Right ventricle myocardium superior (tissue), 1 donor: ENCODE results near the gene CLIP4. TPM values are rescaled to one million over a fixed set of nuclear protein-coding genes. Genes with fewer than 3 reads are reported as not detected.
A peak's percentile ranks its signal among the peaks of the same experiment; 100 is the strongest.
"Not testable (repeated sequence)": the region's sequence is repeated elsewhere in the genome, so short reads cannot be mapped to it uniquely, and the experiment has no call there.

Experiments
- ATAC-seq: fragments of 200-7000 bp; cut with Tn5 transposase; one replicate; pipeline ENCODE4 v1.9.1; 2020; ENCODE audit warnings: mild to moderate bottlenecking; ENCODE audit not compliant: poor library complexity
- DNase-seq: peaks from one replicate; pipeline ENCODE4 v3.0.0-alpha.2; 2020
- intact Hi-C: fragments of 100-400 bp; cut with DNase I; formaldehyde crosslinking; loops from one replicate; pipeline ENCODE4 v1.11.2; 2022
- total RNA-seq: library from RNA; stranded (reverse); fragmentation: NEBNext Ultra II Directional; extraction: Animal tissue kit (Norgen Biotek cat#: 25700); gene quantifications from one replicate; pipeline ENCODE4 v1.2.1, GENCODE V29; 2021
- donor health status: DM: no; HTN: yes; CAD: no; lungs with severe emphysema.

Gene CLIP4
- total RNA-seq, 1 donor from 2014 or later: 25.6 TPM

DNA sequence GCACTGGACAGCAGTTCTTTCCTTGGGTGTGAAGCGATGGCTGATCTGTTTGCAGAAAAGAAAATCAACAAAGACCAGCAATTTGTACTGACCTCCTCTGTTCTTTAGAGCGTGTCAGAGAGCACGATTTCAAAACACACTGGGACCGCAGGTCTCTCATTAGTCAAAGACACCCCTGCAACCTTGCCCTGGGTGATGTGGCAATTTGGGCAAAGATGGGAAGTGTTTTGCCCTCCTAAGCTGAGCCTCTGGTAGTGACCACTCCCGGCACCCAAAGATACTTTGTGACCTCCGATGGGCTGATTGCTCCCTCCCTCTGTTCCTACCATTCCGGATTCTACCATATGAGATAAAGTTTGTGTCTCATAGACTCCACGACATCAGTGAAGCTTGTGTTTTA is 18.2 kb upstream of the CLIP4 start:
- ATAC-seq (no peak), DNase-seq (no peak)
- intact Hi-C loops: no loop called here

DNA sequence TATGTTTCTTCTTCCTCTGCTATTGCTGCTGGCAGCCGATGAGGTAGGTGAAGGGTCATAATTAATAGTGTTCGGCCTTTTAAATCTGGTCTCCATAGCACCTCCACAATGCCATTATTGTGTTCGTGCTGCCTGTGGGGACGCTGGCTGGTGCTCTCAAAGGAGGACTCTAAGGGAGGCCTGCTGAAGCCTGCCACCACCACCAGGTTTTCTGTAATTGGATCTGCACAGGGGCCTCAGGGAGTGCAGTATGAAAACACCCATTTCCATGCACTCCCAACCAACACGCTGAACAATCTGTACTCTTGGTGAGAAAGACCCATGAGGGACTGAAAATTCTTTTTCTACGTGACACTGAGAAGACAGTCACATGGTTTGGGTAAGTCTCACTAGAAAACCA is 17.6 kb upstream of the CLIP4 start:
- DNase-seq (no peak), ATAC-seq (no peak)
- intact Hi-C loops: no loop called here

DNA sequence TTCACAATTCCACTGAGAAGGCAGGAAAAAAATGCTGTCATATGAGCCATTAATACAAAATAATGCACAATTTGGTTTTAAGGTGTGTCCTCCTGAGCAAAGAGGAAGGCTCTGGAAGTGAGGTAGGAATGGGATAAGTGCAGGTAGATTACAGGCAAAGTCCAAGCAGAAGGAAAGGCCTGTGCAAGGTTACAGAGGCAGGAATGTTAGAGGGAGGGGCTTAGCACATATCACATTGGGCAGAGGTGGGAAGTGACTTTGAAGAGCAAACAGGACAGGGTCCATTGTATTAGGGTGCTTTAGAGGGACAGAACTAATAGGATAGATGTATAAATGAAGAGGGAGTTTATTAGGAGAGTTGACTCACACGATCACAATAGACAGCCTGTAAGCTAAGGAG is 14.7 kb upstream of the CLIP4 start:
- no peak for DNase-seq
- ATAC-seq: no peak
- intact Hi-C loops: no loop called here

DNA sequence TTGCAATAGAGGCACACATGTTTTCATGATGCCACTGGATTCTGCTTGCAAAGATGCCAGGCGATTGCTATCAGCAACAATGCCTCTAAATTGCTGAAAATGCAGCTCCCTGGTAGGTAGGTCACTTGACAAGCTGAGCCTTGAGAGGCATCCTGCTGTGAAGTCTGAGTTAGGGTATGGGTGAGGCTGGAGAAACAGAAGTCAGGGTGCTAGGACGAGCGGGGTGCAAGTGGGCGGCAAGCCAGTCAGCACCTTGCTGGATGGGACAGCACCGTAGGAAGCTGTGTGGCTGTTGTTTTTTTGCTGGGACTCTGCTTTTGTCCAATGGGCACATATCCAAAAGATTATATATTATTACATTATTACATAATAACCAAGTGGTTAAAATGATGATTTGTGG is 10.5 kb upstream of the CLIP4 start:
- intact Hi-C loops: no loop called here
- DNase-seq (no peak), ATAC-seq (no peak)

DNA sequence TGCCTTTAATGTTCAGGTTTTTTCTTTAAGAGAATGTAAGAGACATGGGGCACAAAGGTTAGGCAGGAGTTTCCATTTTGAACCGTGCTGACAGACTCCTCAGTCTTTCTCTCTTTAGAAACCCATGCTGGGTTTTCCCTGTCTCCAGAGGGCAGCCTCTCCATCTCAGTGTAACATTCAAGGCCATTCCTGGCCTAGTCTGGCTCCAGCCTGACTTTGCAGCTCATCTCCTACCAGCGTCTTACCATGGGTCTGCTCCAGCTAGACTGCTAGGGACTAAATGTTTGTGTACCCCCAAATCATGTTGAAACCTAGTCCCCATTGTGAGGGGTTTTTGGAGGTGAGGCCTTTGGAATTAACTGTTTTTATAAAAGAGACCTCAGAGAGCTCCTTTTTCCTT is 9.8 kb upstream of the CLIP4 start:
- DNase-seq (no peak), ATAC-seq (no peak)
- intact Hi-C loops: no loop called here

DNA sequence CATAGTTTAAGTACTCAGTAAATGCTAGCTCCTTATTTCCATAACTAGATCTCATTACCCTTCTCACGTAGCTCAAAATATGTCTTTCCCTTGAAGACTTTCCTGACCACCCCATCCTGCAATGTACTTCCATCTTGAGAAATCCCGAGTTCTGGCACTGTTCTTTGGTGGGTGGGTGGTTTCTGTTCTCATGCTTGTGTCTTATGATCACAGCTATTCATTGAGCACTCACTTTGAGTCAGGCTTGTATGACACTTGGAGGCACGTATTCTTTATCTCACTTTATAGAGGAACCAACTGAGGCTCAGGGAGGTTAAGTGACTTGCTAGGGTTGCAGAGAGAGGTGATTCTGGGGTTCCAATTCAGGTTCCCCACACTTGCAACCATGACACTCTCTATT is 9.0 kb upstream of the CLIP4 start:
- DNase-seq: no peak
- intact Hi-C loops: no loop called here
- no peak for ATAC-seq

DNA sequence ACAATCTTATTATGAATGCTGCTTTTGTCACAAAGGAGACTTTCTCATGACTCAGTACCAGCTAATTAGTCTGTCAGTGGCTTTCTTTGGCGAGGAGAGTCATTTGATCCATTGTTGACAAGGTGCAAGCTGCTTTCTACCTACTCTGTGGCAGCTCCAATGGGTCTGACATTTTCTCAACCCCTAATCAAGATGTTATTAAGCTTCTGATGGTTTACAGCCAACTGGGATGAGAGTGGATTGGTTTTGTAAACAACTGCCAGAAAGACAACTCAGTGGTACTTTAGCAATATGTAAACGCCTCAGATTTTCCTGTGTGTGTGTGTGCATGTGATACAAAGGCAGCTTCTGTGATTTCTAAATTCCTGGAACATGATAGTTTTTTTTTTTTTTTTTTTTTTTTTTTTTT is 8.2 kb upstream of the CLIP4 start:
- no peak for ATAC-seq
- intact Hi-C loops: no loop called here
- no peak for DNase-seq

DNA sequence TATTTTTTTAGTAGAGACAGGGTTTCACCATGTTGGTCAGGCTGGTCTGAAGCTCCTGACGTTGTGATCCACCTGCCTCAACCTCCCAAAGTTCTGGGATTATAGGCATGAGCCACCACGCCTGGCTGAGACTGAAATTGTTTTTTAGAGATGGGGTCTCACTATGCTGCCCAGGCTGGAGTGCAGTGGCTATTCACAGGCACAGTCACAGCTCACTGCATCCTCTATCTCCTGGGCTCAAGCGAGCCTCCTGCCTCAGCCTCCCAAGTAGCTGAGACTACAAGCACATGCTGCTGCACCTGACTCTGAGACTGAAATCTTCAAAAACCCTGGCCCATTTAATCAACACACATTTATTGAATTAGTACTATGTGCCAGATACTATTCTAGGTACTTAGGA is 7.7 kb upstream of the CLIP4 start:
- DNase-seq, ATAC-seq, intact Hi-C loops: not testable (repeated sequence)

DNA sequence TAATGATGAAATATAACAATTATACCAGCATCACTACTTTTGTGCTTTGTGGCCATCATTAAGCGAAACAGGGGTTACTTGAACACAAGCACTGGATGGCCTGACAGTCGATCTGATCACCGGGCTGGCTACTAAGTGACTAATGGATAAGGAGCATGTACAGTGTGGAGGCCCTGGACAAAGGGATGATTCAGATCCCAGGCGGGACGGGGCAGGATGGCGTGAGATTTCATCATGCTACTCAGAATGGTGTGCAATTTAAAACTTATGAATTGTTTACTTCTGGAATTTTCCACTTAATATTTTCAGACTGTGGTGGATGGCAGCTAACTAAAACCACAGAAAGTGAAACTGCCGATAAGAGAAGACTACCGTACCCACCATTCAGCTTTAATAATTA is 7.0 kb upstream of the CLIP4 start:
- intact Hi-C loops: no loop called here
- no peak for DNase-seq
- no peak for ATAC-seq

DNA sequence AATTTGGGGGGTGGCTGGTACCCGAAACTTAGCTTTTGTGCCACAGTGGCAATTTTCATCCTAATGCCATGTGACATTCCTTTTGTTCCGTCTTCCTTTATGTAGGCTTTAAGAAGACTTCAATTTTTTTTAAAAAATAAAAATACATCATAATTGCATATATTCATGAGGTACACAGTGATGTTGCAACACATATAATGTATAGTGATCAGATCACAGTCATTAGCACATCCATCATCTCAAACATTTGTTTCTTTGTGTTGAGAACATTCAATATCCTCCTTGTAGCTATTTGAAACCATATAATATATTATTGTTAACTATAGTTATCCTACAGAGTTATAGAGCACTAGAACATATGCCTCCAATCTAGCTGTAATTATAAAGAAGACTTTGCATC is 6.0 kb upstream of the CLIP4 start:
- ATAC-seq (no peak), DNase-seq (no peak)
- intact Hi-C loops: no loop called here

DNA sequence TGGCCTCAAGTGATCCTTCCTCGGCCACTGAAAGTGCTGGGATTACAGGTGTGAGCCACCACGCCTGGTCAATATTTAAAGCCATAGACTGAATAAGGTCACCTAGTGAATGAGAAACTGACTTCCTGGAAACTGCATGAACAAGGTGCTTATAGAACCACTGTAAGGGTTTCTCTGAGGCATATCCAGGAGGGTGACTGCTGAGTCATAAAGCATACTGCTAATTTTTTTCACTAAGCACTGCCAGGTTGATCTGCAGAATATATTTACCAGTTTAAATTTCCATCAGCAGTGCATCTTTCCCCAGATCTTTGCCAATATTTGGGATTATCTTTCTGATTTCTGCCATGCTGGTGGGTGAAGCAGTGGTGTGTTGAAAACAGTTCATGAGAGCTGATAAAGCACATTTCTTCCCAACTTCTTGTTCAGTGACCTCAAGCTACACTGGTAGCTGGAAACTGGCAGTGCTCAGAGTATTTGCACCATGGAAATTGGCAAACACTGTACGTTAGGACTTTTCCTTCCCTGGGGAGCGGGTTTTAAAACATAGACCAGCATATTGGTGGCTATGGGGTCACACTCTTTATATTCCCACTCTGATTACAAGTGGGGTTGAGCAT is 4.2 kb upstream of the CLIP4 start:
- intact Hi-C loops: no loop called here
- DNase-seq: no peak
- no peak for ATAC-seq

DNA sequence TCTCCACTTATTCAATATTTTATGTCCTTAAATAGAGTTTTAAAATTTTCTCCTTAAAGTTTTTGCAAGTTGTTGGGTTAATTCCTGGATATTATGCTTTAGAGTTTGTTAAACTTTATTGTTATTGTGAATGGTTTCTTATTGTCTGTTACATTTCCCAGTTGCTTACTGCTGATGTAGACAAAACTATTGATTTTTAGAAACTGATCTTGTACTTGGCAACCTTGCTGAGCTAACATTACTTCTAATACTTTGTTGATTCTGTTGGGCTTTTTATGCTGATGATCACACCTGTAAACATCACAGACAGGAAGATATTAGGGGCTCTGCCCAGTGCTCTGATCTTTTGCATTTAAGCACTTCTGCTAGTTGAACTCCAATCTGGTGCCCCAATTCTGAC is 2.8 kb upstream of the CLIP4 start:
- intact Hi-C loops: no loop called here
- no peak for ATAC-seq
- DNase-seq: no peak

DNA sequence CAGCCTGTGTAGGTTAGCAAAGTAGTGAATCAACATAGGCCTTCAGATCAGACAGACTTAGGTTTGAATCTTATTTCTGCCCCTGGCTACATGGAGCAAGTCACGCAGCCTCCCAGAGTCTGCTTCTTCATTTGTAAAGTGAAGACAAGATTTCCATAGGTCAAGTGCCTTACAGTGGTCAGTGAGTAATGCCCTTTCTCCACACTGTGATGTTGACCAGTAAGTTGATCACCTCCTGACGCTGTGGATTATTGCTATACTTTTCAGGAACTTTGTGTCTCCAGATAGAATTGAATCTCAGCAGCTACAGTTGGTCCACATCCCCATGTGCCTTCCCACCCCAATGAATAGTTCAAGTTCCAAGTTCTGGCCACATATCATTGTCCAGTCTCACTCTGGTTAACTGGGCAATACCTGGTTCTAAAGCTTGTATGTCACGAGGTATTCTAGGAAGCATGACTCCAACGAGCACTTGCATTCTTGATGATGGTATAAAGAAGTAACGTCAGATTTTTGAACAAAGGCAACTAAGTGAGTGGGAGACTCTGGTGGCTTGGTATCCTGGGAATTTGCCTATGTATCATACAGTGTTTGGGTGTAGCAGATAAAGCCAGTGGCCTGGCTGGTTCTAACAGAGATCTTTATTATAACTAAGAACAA is 2.1 kb upstream of the CLIP4 start:
- intact Hi-C loops: no loop called here
- ATAC-seq (no peak), DNase-seq (no peak)

DNA sequence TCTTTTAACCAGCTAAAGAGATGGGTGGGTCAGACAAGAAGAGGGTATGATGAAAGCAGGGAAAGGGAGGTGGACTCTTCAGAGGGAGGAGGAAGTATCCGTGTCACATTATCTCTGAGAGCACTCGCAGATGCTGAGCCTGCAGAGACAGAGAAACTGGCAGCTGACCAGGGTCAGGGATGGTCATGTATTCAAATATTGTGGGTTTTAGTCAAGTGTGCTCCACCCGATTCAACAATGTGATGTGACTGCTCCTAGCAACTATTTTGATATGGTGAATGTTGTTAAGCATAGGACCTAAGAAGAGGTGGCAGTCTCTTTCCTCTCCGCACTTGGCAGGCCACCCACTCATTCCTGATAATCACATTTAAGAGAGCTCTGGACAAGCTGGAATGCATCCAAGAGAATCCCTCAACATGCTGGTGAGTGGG is 1.3 kb upstream of the CLIP4 start:
- intact Hi-C loops: no loop called here
- peak; percentile 70 for DNase-seq
- ATAC-seq: peak; percentile 51

DNA sequence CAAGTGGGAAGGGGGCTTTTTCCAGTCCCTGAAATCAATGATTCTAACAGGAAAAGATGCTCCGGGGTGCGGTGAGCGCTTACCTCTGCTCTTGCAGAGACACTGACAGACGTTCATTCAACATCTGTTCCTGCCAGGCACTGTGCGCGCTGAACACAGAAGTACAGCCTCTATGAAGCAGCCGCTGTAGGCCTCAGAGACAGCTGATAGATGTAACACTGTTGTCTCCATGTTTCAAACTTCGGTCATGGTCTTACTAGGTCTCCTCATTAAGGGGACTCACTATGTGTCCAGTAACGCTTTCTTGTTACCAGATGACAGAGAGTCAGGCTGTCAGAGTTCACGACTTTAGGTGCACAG is 649 bp upstream of the CLIP4 start:
- DNase-seq (no peak), ATAC-seq (peak; percentile 5)
- intact Hi-C loops: no loop called here

DNA sequence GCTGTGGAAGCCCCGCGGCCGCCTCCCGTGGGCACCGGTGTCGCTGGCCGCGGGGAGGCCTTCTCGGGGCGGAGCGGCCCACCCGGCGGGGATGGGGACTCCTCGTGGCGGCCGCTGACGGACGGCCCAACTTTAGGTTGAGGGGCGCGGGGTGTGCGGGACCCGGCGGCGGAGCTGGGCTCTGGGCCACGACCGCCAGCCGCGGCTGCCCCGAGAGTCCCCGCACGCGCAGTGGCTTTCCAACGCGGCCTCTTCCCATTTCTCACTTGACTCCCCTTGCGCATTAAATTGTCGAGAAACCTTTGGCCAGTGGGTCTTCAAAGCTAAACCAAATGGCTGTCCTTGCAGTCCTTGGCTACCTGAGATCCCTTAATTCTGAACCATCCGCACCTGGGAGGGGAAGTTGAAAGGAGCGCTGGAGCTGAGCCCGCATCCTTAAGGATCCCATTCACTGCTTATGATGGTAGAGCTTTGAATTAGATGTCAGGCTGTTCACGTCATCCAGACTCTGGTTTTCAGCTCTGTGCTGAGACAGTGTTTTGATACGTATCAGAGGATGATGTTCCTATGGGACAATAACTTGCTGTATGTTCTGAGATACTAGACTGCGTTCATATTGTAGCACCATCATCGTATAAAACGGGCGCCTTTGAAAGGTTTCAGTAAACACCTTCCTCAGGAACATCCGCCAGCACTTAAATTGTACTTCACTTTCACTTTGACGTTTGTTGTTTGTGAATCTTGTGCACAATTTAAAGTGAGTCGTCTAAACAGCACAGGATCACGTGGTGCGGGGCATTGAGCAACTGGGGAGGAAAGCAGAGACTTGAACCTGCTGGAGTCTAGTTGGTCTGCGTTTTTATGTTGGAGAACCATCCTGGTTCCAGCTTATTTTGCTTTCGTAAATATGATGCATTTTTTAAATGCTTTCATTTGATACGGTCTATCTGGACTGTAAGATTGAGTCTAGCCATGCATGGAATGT is 874 bp downstream of the CLIP4 start:
- ATAC-seq: peak; percentile 44
- peak; percentile 87 for DNase-seq
- intact Hi-C loops: no loop called here

DNA sequence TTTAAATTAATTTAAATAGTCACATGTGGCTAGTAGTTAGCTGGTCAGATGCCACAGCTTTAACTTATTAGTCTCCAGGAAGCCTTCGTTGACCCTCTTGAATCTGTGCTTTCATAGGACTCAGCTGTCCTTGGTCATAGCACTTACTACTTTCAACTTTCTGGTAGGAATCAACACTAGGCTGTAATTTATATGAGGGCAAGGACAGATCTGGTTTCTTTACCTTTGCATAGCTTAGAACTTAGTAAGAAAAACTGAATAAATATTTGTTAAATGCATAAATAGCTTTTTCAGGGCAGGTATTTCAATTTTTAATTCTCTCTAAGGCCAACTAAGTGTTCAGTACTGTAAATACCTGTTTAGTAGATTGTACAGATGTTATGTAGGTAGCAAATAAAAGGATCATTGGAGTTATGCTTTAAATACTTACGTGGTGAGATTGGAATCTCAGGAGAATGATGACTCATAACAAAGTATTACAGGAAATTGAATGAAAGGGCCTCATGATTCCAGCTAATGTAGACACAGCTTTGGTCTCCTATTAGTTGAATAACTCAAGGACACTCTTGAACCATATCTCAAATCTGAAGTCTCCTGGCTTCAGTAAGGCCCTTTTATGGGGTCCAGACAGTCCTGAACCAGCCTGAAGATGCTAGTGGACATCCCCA is 2.6 kb downstream of the CLIP4 start:
- intact Hi-C loops: no loop called here
- no peak for DNase-seq
- ATAC-seq: no peak

DNA sequence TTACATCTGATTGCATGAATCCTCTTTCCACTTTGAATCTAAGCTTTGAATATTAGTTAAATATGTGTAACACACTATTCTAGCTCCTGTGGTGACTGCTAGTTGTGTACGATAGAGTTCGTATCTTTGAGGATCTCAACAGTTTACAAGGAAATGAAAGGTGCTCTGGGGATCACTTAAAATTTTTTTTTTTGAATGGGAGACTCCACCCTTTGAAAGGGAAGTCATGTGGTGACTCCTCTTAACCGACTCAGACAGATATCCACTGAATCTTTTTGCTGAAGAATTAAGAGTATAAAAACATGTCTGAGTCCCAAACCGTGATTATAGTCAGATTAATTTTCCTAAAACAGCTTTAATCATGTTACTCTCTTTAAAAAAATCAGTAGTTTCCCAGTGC is 4.0 kb downstream of the CLIP4 start:
- DNase-seq (no peak), ATAC-seq (no peak)
- intact Hi-C loops: no loop called here

DNA sequence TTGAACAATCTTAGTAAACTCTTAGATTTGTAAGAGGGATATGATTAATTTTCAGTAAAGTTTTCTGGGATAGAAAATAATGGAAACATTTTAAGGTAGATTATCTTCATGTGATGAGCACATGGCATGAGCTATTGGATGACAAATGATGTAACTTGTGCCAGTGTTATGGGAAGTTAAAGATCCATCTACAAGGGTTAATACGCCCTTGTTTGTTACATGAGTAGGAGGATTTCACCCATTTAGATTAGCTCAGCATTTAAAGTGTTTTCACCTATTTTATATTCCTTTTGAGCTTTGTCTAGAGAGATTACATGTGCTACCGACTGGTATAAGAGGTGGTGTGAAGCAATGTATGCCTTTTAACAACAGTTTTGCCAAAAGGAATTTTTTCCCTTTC is 5.6 kb downstream of the CLIP4 start:
- DNase-seq: no peak
- ATAC-seq: no peak
- intact Hi-C loops: no loop called here
